Left colon (tissue), 2 donors: ENCODE measurements around the gene PRR32. TPM values are rescaled to one million over a fixed set of nuclear protein-coding genes. Genes with fewer than 3 reads are reported as not detected.
"Not testable (repeated sequence)": the region's sequence is repeated elsewhere in the genome, so short reads cannot be mapped to it uniquely, and the experiment has no call there.

Experiments used
- ATAC-seq: fragments of 200-7000 bp; cut with Tn5 transposase; one replicate; pipeline ENCODE4 v1.9.1; 2020; ENCODE audit warnings: mild to moderate bottlenecking, moderate library complexity
- DNase-seq, 2 donors: peaks; one replicate each; pipeline ENCODE4 v3.0.0-alpha.2; 2020
- intact Hi-C, 2 donors: fragments of 100-400 bp; cut with DNase I in 1 of 2; cut with micrococcal nuclease in 1 of 2; formaldehyde crosslinking; loops; one replicate each; pipeline versions ENCODE4 v1.11.2 to v1.14.0; 2022; cut with DNase I, micrococcal nuclease
- long read RNA-seq: library from polyadenylated mRNA; unstranded; transcript quantifications from one replicate; pipeline ENCODE4 v2.0.0, GENCODE V29; 2021
- total RNA-seq, 2 donors: library from RNA; stranded (reverse); fragmentation: NEBNext Ultra II Directional; extraction: Animal tissue kit (Norgen Biotek cat#: 25700); gene quantifications; one replicate each; pipeline ENCODE4 v1.2.1, GENCODE V29; 2021
- donor health status: DM: no; HTN: no; CAD: no.
- donor health status: DM: yes; HTN: yes; CAD: no.

The PRR32 gene, protein sequence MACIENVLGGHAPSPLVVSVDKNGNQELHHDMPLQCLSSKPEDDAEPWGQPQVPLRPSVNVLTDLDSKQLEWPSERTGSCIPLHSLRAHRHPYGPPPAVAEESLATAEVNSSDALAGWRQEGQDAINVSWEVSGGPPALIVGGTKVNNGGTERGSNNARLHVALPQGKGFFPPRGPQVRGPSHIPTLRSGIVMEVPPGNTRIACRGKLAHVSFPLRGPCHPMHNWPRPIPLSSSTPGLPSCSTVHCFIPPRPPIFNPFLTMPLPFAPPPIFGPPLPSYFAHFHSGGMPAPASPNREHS
- not detected for total RNA-seq
- long read RNA-seq, result 0 reads

DNA sequence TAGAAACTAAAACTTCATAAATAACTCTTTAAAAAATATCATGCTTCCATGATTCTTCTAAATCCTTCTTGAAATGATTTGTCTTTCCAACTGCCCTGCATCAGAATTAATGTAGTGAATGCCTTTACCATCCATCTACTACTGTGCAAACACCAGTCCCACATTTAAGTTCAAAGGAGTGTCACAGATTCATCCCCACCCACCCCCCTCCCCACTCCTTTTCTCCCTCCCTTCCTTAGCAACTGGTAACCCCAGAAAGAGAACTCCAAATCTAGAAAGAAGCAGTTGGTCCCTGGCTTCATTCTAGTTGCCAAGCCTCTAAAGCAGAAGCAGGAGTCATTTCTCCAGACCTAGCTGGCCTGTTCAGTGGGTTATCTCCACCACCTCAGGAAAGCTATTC is at the start of gene PRR32:
Gene PRR32, plus strand, starts transcription at position 301 of the 400 bp plus-strand sequence. CDS start 115 bp downstream, outside the sequence.
- DNase-seq (no peak), ATAC-seq (no peak)
- intact Hi-C loops, result no loop called here

DNA sequence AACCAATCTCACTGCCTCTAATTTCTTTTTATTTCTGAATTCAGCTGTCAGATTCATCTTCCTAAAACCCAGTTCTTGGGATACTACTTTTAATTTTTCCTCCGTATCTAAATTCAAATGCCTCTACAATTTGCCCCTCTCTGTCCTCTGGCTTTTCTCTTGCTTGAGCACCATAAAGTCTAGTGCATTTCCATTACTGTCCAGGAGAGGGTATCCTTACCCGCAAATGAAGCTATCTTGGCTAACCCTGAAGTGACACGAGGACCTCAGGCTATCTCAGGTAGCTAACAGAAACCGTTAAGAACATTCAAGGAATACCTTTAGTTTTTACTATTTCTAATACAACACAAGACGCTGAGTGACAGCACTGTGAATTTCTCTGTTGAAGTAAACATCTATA is 49.4 kb upstream of the PRR32 start:
- DNase-seq (no peak), ATAC-seq (no peak)
- intact Hi-C loops, result no loop called here

DNA sequence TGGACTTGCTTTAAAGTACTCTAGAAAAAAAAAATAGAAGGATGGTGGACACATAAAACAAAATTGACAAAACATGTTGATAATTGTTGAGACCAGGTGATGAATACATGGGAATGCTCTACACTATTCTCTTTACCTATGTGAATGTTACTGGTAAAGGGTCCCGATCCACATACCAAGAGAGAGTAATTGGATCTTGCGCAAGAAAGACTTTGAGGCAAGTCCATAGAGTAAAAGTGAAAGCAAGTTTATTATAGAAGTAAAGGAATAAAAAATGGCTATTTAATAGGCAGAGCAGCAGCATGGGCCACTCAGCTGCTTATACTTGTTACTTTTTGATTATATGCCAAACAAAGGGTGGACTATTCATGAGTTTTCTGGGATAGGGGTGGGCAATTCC is 34.0 kb upstream of the PRR32 start:
- intact Hi-C loops, result no loop called here
- DNase-seq (no peak), ATAC-seq (no peak)

DNA sequence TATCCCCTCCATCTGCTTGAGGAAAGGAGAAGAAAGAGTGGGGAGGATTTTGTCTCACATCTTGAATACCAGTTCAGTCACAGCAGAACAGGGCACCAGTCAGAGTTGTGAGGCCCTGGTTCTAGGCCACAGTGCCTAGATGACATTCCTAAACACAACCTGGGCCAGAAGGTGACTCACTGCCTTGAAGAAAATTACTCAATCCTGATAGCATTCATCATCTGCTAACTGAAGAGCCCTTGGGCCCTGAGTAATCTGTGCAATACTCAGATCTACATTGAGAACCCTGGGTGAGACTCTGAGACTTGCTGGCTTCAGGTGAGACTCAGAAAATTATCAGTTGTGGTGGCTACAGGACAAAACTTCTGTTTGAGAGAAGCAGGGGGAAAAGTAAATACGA is 20.5 kb upstream of the PRR32 start:
- intact Hi-C loops, result no loop called here
- no peak for ATAC-seq
- no peak for DNase-seq

DNA sequence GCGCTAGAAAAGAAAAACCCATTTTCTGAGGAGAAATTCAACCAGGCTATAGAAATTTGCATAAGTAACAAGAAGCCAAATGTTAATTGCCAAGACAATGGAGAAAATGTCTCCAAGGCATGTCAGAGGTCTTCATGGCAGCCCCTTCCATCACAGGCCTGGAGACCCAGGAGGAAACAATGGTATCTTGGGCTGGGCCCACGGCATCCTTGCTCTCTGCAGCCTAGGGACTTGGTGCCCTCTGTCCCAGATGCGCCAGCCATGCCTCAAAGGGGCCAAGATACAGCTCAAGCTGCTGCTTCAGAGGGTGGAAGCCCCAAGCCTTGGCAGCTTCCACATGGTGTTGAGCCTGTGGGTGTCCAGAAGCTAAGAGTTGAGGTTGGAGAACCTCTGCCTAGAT is 12.7 kb upstream of the PRR32 start:
- DNase-seq, intact Hi-C loops, ATAC-seq: not testable (repeated sequence)

DNA sequence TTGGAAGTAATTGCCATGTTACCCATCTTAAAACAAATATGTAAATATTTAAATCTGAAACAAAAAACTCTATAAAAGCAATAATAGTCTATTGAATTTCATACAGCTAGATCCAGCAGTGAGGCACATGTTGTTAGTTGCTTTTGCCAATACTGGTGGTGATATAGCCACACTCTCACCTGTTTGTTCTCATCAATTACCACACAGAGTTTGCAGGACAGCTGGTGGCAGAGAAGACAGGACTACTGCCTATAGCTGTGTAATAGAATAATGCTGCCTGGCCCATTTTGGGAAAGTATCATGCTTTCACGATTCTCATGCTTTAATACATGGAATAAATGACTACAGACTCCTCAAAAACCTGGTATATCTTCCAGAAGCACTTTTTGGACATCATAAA is 3.7 kb upstream of the PRR32 start:
- intact Hi-C loops, result no loop called here
- no peak for ATAC-seq
- no peak for DNase-seq

DNA sequence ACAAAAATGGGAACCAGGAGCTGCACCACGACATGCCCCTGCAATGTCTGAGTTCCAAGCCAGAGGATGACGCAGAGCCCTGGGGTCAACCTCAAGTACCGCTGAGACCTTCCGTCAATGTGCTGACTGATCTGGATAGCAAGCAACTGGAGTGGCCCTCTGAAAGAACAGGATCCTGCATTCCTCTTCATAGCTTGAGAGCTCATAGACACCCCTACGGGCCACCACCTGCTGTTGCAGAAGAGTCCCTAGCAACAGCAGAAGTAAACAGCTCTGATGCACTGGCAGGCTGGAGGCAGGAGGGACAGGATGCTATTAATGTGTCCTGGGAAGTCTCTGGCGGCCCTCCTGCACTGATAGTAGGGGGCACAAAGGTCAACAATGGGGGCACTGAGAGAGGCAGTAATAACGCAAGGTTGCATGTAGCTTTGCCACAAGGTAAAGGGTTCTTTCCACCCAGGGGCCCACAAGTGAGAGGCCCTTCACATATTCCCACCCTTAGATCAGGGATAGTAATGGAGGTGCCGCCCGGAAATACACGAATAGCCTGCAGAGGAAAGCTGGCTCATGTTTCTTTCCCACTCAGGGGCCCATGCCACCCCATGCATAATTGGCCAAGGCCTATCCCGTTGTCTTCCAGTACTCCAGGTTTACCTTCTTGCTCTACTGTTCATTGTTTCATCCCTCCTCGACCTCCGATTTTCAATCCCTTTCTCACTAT is 1.3 kb downstream of the PRR32 start:
- ATAC-seq, result no peak

DNA sequence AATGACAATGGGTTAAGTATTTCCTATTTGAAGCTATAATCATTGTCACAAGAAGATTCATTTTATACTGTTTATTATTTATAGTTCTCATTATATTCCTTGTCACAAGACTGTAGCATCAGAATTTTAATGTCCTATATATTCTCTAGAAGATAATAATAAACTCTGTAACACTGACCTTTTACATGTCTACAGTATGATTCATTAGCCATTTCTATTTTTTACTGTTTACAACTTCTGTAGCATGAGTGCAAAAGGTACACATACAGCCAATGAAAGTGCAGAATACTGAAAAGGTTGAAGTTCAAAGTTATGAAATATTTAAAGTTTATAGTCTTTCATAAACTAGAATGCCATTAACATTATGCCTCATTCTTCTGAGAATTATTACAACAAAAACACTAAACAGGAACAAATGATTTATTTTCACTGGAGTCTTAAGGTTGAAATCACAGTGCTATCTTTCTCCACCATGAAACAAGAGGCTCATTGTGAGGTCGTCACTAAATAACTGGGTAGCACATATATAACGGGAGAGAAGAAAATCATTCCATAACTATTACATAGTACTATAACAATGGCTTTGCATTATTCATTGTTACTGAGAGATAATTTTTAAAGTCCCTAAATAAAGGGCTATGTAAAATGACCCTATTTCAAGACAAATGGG is 4.9 kb downstream of the PRR32 start:
- intact Hi-C loops, result no loop called here
- ATAC-seq, result no peak
- DNase-seq, result no peak

More for the DNA sequence above, 1.3 kb downstream of the PRR32 start:
- DNase-seq, result no peak
- intact Hi-C loops, result no loop called here

DNA sequence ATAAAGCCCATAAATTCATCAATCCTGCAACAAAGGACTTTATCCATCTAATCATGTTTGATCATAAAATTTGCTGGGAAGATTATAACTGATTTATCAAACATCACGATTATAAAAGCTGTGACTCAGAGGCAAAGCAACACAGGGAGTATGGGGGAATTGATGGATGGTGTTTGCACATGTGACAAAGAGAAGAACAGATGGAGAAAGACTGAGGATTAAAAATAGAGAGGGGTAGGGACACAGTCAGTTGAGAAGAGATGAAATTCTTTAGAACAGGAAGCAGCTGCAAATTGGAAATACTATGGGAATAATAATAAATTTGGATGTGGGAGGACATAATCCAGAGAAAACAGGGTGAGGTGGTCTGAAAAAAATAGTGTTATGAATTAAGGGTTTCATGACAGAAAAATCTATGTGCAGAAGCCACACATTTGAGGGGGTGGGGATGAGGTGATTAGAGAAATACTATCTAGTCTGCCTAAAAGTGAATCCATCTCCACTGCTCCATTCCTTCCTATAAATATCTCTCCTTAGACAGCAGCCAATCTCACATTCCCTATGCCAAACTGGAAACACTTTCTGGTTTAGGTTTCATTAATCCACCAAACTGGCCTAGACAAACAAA is 6.2 kb downstream of the PRR32 start:
- DNase-seq (no peak), ATAC-seq (no peak)
- intact Hi-C loops, result no loop called here

DNA sequence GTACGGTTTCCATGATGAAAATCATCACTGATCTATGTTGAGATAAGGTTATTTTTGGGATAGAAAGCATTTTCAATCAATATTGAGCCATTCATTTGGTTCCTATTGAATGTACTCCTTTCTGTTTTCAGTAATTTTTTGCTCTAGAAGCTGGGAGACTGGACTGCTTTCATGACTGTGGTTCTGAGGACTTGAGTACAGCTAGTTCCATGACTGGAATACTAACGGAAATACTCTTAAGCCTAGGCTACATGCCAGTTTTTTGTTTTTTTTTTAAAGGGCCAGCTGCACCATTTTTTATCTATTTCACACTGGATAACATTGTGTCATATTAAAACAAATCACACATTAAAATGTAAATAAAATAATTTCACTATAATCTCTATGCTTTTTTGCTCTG is 16.7 kb downstream of the PRR32 start:
- DNase-seq (no peak), ATAC-seq (no peak)
- intact Hi-C loops, result no loop called here

DNA sequence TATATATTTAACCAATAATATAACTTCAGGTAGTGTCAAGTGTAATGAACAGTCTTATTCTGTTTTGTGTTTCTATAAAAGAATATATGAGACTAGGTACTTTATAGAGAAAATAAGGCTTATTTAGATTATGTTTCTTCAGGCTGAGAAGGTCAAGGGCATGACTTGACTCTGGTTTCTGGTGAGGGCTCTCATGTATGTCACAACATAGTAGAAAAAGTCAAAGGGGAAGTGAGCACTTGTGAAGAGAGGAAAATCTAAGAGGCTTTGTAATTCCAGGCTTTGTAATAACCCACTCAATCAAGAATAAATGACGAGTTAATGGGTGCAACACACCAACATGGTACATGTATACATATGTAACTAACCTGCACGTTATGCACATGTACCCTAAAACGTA is 27.6 kb downstream of the PRR32 start:
- ATAC-seq, result no peak
- DNase-seq, result no peak
- intact Hi-C loops, result no loop called here

DNA sequence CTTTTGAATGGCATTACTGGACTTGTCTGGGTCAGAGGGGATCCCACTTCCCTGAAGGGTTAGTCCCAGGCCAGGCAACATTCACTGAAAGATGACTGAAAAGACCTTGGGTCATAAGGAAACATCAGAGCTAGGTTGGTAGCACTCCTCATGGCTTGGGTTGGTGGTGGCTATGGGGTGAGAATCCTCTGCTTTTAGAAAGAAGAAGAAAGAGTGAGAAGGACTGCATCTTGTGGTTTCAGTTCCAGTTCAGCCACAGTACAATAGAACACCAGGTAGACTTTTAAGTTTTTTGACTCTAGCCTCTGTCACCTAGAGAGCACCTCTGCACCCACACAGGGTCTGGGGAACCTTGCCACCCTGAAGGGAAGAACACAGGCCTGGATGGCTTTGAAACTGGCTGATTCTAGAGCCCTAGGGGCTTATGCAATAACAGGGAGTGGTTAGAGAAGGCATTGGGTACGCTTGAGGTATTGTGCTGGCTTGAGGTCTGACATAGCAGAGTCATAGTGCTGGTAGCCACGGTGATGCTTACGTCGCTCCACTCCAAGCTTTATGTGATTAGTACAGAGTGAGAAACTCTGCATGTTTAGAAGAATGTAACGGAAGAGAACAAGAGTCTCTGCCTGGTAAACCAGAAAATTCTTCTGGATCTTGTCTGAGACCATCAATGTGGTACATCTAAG is 36.5 kb downstream of the PRR32 start:
- intact Hi-C loops, result no loop called here
- no peak for DNase-seq

More for the DNA sequence above, 36.5 kb downstream of the PRR32 start:
- no peak for ATAC-seq
